Measurements from ENCODE around the gene LNX1. TPM values are rescaled to one million over a fixed set of nuclear protein-coding genes. Genes with fewer than 3 reads are reported as not detected.

The LNX1 gene
- polyA plus RNA-seq, 3 donors: 0.09 to 0.13 TPM; not detected in 1

DNA sequence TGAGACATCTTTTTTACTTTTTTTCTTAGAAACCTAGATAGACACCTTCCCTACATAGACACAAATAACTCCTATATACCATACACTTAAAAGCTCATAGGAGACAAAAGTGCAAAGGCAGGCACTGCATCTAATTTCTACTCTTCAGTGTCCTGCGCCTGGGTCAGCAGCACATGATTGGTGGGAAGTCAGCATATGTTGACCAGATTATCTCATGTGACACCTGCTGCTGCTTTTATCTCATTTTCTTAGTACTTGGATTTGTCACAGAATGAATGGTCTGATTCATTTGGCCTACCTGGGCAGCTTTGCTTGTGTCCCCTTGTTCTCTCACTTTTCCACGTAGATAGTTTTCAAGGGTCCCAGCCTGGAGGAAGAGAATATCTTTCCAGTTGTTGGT is 24.9 kb upstream of the LNX1 start:
- no peaks in the 10 kb centered on the region for H3K36me3 ChIP-seq (replicated peaks in 1 of 2; ENCODE audit: control insufficient read depth in 1 of 2, insufficient read depth in 2 of 2, low read length in 2 of 2)
- H3K4me3 Mint-ChIP-seq: no peak overlapping the region
- no peak overlapping the region for H3K4me3 ChIP-seq (replicated peaks in 1 of 3; ENCODE audit: low read depth in 2 of 3, low read length in 3 of 3)
- no peaks in the 10 kb centered on the region for H3K36me3 Mint-ChIP-seq
- no peaks in the 10 kb centered on the region for H3K4me1 Mint-ChIP-seq
- H2AFZ ChIP-seq (ENCODE audit: insufficient read depth, low read depth, low read length, poor library complexity, severe bottlenecking): no peak overlapping the region
- DNase-seq: no peak
- WGBS (ENCODE audit: insufficient coverage): 100% methylated on average over 2 of the region's 2 CpGs
- H3K27me3 Mint-ChIP-seq (ENCODE audit: low read depth in 3 of 3): peaks cover 0 to 2% (median 0%) of the 10 kb centered on the region in 3 donors
- TF ChIP-seq, protein P1, sequence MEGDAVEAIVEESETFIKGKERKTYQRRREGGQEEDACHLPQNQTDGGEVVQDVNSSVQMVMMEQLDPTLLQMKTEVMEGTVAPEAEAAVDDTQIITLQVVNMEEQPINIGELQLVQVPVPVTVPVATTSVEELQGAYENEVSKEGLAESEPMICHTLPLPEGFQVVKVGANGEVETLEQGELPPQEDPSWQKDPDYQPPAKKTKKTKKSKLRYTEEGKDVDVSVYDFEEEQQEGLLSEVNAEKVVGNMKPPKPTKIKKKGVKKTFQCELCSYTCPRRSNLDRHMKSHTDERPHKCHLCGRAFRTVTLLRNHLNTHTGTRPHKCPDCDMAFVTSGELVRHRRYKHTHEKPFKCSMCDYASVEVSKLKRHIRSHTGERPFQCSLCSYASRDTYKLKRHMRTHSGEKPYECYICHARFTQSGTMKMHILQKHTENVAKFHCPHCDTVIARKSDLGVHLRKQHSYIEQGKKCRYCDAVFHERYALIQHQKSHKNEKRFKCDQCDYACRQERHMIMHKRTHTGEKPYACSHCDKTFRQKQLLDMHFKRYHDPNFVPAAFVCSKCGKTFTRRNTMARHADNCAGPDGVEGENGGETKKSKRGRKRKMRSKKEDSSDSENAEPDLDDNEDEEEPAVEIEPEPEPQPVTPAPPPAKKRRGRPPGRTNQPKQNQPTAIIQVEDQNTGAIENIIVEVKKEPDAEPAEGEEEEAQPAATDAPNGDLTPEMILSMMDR (IDR thresholded peaks at IDR 0.05): no peak
- no peak overlapping the region for H3K27ac ChIP-seq (ENCODE audit: low read depth in 1 of 2, low read length in 2 of 2)
- H3K4me1 ChIP-seq (ENCODE audit: control insufficient read depth in 1 of 2, insufficient read depth in 2 of 2, low read length in 2 of 2): no peaks in the 10 kb centered on the region
- no peak overlapping the region for H3K27ac Mint-ChIP-seq
- intact Hi-C loops (cut with micrococcal nuclease): no loop called here
- no peak overlapping the region for H3K9ac ChIP-seq (ENCODE audit: insufficient read depth, low read length, poor library complexity, severe bottlenecking)
- no peaks in the 10 kb centered on the region for H3K27me3 ChIP-seq (ENCODE audit: control insufficient read depth in 2 of 2, insufficient read depth in 2 of 2, low read length in 2 of 2)
- no peaks in the 10 kb centered on the region for H3K9me3 ChIP-seq (replicated peaks in 1 of 2; ENCODE audit: control insufficient read depth in 1 of 2, insufficient read depth in 1 of 2, low read length in 2 of 2)
- H3K79me2 ChIP-seq (ENCODE audit: insufficient read depth, low read length): no peaks in the 10 kb centered on the region
- no peaks in the 10 kb centered on the region for H4K20me1 ChIP-seq (ENCODE audit: insufficient read depth, low read length)
- peaks cover 0 to 3% (median 0%) of the 10 kb centered on the region in 7 donors for H3K9me3 Mint-ChIP-seq
- H3K4me2 ChIP-seq (replicated peaks; ENCODE audit: extremely low read depth, low read length, poor library complexity, severe bottlenecking): no peak overlapping the region

GRCh38 chr4:53614591-53614990 is 23.3 kb upstream of the LNX1 start:
- intact Hi-C loops (cut with micrococcal nuclease): no loop called here
- no peaks in the 10 kb centered on the region for H3K9me3 ChIP-seq (replicated peaks in 1 of 2; ENCODE audit: control insufficient read depth in 1 of 2, insufficient read depth in 1 of 2, low read length in 2 of 2)
- H3K36me3 Mint-ChIP-seq: no peaks in the 10 kb centered on the region
- H3K27ac ChIP-seq (ENCODE audit: low read depth in 1 of 2, low read length in 2 of 2): no peak overlapping the region
- no peak overlapping the region for H3K4me2 ChIP-seq (replicated peaks; ENCODE audit: extremely low read depth, low read length, poor library complexity, severe bottlenecking)
- H3K4me3 ChIP-seq (replicated peaks in 1 of 3; ENCODE audit: low read depth in 2 of 3, low read length in 3 of 3): no peak overlapping the region
- no peaks in the 10 kb centered on the region for H4K20me1 ChIP-seq (ENCODE audit: insufficient read depth, low read length)
- TF ChIP-seq, protein P1 (IDR thresholded peaks at IDR 0.05): no peak
- no peak overlapping the region for H3K27ac Mint-ChIP-seq
- DNase-seq: no peak
- no peak overlapping the region for H2AFZ ChIP-seq (ENCODE audit: insufficient read depth, low read depth, low read length, poor library complexity, severe bottlenecking)
- no peaks in the 10 kb centered on the region for H3K27me3 ChIP-seq (ENCODE audit: control insufficient read depth in 2 of 2, insufficient read depth in 2 of 2, low read length in 2 of 2)
- peaks cover 0 to 3% (median 0%) of the 10 kb centered on the region in 7 donors for H3K9me3 Mint-ChIP-seq
- no peaks in the 10 kb centered on the region for H3K79me2 ChIP-seq (ENCODE audit: insufficient read depth, low read length)
- no peaks in the 10 kb centered on the region for H3K4me1 Mint-ChIP-seq
- H3K36me3 ChIP-seq (replicated peaks in 1 of 2; ENCODE audit: control insufficient read depth in 1 of 2, insufficient read depth in 2 of 2, low read length in 2 of 2): no peaks in the 10 kb centered on the region
- peaks cover 0 to 2% (median 2%) of the 10 kb centered on the region in 3 donors for H3K27me3 Mint-ChIP-seq (ENCODE audit: low read depth in 3 of 3)
- no peak overlapping the region for H3K4me3 Mint-ChIP-seq
- H3K9ac ChIP-seq (ENCODE audit: insufficient read depth, low read length, poor library complexity, severe bottlenecking): no peak overlapping the region
- WGBS (ENCODE audit: insufficient coverage): 100% methylated on average over 2 of the region's 3 CpGs
- no peaks in the 10 kb centered on the region for H3K4me1 ChIP-seq (ENCODE audit: control insufficient read depth in 1 of 2, insufficient read depth in 2 of 2, low read length in 2 of 2)

All from CD14-positive monocyte (primary cell).